HepG2 (cell line): ENCODE data around the gene USP10.

Experiments
- TAF1 ChIP-seq: sonication (generic); formaldehyde crosslinking; IDR thresholded peaks from 2 replicates; pipeline ENCODE4 v1.4.0; 2020; ENCODE audit warnings: missing genetic modification reagents
- TF ChIP-seq, protein P1 (sequence below): sonication (generic); formaldehyde crosslinking; IDR thresholded peaks from 2 replicates; pipeline ENCODE4 v1.4.0; 2020; ENCODE audit warnings: missing genetic modification reagents
- TF ChIP-seq, protein P2 (sequence below): sonication (generic); formaldehyde crosslinking; IDR thresholded peaks from 2 replicates; pipeline ENCODE4 v1.4.0; 2020; ENCODE audit warnings: missing genetic modification reagents, borderline replicate concordance
- TF ChIP-seq, protein P3 (sequence below): sonication (generic); formaldehyde crosslinking; conservative IDR thresholded peaks from 2 replicates; pipeline ENCODE4 v1.5.0; 2020; ENCODE audit warnings: missing genetic modification reagents
- TF ChIP-seq, protein P4 (sequence below): sonication (generic); formaldehyde crosslinking; IDR thresholded peaks from 2 replicates; pipeline ENCODE4 v1.5.0; 2020; ENCODE audit warnings: mild to moderate bottlenecking, missing genetic modification reagents, moderate library complexity

DNA sequence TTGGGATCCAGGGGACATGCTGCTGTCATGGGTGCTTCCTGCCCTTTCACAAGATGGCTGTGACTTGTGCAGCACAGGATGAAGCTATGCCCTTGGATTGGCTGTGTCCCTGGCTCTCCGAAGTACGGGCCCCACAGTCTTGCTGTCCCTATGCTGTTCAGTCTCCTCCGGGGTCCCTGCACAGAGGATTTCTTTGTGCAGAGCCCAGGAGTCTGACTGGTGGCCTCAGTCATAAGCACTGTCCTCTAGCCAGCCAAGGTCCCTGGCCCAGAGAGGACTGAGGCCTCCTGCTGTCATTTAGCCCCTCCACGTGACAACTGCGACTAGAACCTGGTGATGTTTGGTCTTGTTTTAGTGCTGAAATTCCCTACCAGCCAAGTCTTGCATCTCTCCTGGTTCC is 77.6 kb downstream of the USP10 start:
- TF ChIP-seq, protein P1, sequence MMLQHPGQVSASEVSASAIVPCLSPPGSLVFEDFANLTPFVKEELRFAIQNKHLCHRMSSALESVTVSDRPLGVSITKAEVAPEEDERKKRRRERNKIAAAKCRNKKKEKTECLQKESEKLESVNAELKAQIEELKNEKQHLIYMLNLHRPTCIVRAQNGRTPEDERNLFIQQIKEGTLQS (CRISPR knock-in tag) = no peak
- TF ChIP-seq, protein P2, sequence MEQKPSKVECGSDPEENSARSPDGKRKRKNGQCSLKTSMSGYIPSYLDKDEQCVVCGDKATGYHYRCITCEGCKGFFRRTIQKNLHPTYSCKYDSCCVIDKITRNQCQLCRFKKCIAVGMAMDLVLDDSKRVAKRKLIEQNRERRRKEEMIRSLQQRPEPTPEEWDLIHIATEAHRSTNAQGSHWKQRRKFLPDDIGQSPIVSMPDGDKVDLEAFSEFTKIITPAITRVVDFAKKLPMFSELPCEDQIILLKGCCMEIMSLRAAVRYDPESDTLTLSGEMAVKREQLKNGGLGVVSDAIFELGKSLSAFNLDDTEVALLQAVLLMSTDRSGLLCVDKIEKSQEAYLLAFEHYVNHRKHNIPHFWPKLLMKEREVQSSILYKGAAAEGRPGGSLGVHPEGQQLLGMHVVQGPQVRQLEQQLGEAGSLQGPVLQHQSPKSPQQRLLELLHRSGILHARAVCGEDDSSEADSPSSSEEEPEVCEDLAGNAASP = no peak
- no peak for TF ChIP-seq TAF1 (CRISPR knock-in tag)
- TF ChIP-seq, protein P3, sequence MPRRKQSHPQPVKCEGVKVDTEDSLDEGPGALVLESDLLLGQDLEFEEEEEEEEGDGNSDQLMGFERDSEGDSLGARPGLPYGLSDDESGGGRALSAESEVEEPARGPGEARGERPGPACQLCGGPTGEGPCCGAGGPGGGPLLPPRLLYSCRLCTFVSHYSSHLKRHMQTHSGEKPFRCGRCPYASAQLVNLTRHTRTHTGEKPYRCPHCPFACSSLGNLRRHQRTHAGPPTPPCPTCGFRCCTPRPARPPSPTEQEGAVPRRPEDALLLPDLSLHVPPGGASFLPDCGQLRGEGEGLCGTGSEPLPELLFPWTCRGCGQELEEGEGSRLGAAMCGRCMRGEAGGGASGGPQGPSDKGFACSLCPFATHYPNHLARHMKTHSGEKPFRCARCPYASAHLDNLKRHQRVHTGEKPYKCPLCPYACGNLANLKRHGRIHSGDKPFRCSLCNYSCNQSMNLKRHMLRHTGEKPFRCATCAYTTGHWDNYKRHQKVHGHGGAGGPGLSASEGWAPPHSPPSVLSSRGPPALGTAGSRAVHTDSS = no peak
- TF ChIP-seq, protein P4, sequence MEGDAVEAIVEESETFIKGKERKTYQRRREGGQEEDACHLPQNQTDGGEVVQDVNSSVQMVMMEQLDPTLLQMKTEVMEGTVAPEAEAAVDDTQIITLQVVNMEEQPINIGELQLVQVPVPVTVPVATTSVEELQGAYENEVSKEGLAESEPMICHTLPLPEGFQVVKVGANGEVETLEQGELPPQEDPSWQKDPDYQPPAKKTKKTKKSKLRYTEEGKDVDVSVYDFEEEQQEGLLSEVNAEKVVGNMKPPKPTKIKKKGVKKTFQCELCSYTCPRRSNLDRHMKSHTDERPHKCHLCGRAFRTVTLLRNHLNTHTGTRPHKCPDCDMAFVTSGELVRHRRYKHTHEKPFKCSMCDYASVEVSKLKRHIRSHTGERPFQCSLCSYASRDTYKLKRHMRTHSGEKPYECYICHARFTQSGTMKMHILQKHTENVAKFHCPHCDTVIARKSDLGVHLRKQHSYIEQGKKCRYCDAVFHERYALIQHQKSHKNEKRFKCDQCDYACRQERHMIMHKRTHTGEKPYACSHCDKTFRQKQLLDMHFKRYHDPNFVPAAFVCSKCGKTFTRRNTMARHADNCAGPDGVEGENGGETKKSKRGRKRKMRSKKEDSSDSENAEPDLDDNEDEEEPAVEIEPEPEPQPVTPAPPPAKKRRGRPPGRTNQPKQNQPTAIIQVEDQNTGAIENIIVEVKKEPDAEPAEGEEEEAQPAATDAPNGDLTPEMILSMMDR (CRISPR knock-in tag) = no peak
